CD4-positive, alpha-beta T cell treated with Interferon gamma for 1 hour (primary cell): ENCODE data around the gene AASDHPPT.

Experiments used
- DNase-seq: peaks from one replicate; pipeline ENCODE4 v3.0.0-alpha.2; 2020

The AASDHPPT gene

GRCh38 chr11:106086850-106087249 is 9.4 kb downstream of the AASDHPPT start:
- DNase-seq, result no peak

- DNase-seq, result peak; percentile 9
Measured at GRCh38 chr11:106087815-106088435, 10.5 kb downstream of the AASDHPPT start.

GRCh38 chr11:106088896-106089295 is 11.4 kb downstream of the AASDHPPT start:
- no peak for DNase-seq

- DNase-seq, result no peak
Measured at GRCh38 chr11:106091480-106092123, 14.1 kb downstream of the AASDHPPT start.

GRCh38 chr11:106092446-106092845 is 15.0 kb downstream of the AASDHPPT start:
- DNase-seq, result no peak

GRCh38 chr11:106098893-106099553 is 21.6 kb downstream of the AASDHPPT start:
- no peak for DNase-seq

- no peak for DNase-seq
Measured at GRCh38 chr11:106101370-106101769, 23.9 kb downstream of the AASDHPPT start.

- DNase-seq, result no peak
Measured at GRCh38 chr11:106101819-106102218, 24.4 kb downstream of the AASDHPPT start.

- DNase-seq, result no peak
Measured at GRCh38 chr11:106105986-106106385, 28.5 kb downstream of the AASDHPPT start.

GRCh38 chr11:106121570-106122320 is 44.3 kb downstream of the AASDHPPT start:
- no peak for DNase-seq

GRCh38 chr11:106127604-106128003 is 50.1 kb downstream of the AASDHPPT start:
- DNase-seq, result no peak

- no peak for DNase-seq
Measured at GRCh38 chr11:106128740-106129139, 51.3 kb downstream of the AASDHPPT start.

- no peak for DNase-seq
Measured at GRCh38 chr11:106131998-106132397, 54.5 kb downstream of the AASDHPPT start.

- no peak for DNase-seq
Measured at GRCh38 chr11:106132582-106133354, 55.3 kb downstream of the AASDHPPT start.

GRCh38 chr11:106133529-106133928 is 56.1 kb downstream of the AASDHPPT start:
- DNase-seq, result no peak

GRCh38 chr11:106137061-106137460 is 59.6 kb downstream of the AASDHPPT start:
- no peak for DNase-seq

- DNase-seq, result no peak
Measured at GRCh38 chr11:106137758-106138157, 60.3 kb downstream of the AASDHPPT start.
